ENCODE measurements around the gene ADCYAP1R1. TPM values are rescaled to one million over a fixed set of nuclear protein-coding genes. Genes with fewer than 3 reads are reported as not detected.

The ADCYAP1R1 gene
- total and polyA plus RNA-seq, 5 donors from 2014 or later = not detected

DNA sequence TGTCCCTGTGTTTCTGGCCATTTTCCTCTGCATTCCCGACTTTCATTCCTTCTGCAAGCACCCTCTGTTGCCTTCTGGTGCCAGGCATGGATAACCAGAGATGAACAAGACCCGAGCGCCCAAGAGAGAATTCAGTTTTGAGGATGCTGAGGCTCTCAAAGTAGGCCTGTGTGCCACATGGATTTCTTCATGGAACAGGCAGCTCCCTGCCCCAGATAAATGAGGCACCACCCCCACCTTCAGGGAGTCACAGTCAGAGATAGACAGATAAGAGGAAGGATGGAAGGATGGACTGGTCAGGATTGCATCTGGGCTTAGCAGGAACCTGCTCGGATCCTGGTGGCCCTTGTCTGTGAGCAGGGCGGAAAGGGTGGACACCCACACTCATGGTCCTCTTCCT is 49.4 kb downstream of the ADCYAP1R1 start:
- peaks cover 7% of the 10 kb centered on the region for H3K27me3 Mint-ChIP-seq
- no peaks in the 10 kb centered on the region for H3K4me1 Mint-ChIP-seq
- no peak overlapping the region for H3K4me3 Mint-ChIP-seq
- no peak overlapping the region for H3K4me3 ChIP-seq (ENCODE audit: low read depth, low read length)
- no peaks in the 10 kb centered on the region for H3K9me3 ChIP-seq (ENCODE audit: control insufficient read depth in 2 of 2, low read length in 2 of 2)
- H3K36me3 Mint-ChIP-seq = no peaks in the 10 kb centered on the region
- H3K36me3 ChIP-seq (ENCODE audit: control insufficient read depth, insufficient read depth, low read length) = no peaks in the 10 kb centered on the region
- no peaks in the 10 kb centered on the region for H3K27me3 ChIP-seq (ENCODE audit: control insufficient read depth, insufficient read depth, low read length)
- H3K9me3 Mint-ChIP-seq = peaks cover 0 to 3% (median 0%) of the 10 kb centered on the region in 7 donors
- ATAC-seq (ENCODE audit: low read depth in 2 of 2) = no peak
- no peaks in the 10 kb centered on the region for H3K4me1 ChIP-seq (ENCODE audit: control insufficient read depth, insufficient read depth, low read length, poor library complexity, severe bottlenecking)
- no peak for DNase-seq
- no peak overlapping the region for H3K27ac Mint-ChIP-seq
- no peak overlapping the region for H3K27ac ChIP-seq (ENCODE audit: insufficient read depth, low read length, poor library complexity, severe bottlenecking)

DNA sequence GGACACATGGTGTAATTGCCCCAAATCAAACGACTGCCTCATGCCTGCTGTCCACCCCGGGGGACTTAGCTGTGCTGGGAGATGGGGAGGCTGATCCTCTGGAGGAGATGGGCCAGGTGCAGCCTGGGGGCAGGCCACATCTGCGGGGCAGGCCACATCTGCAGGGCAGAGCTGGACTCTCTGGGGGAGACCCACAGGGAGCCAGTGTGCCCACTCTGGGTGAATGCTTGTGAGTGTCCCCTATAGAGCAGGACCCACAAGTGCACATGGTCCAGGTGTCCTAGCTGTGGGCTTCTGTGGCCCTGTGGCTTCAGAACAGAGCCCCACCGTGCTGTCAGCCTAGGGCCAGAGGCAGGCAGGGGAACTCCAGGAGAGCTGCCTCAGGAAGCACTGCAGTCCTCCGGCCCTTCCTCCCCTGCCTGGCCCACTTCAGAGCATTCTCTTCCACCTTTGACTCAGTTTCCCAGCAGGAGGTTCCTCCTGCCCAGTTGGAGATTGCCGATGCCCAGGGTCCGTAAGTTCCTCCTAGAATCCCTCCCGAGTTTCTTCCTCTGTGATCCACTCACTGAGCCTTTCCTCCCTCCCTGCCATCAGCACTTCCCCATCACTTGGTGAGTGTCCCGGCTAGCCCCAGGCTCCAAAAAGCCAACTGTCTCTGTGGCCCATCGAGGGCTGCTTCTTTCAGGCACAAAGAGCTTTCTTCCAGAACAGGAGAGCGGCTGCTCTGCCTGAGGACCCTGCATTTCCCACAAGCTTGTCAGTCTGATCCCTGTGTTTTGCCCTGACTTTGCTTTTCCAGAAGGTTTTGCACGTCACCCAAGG is 50.3 kb downstream of the ADCYAP1R1 start:
- H3K36me3 Mint-ChIP-seq = no peaks in the 10 kb centered on the region
- H3K4me3 ChIP-seq (ENCODE audit: low read depth, low read length) = no peak overlapping the region
- H3K4me1 Mint-ChIP-seq = no peaks in the 10 kb centered on the region
- H3K27ac Mint-ChIP-seq = no peak overlapping the region
- no peak overlapping the region for H3K4me3 Mint-ChIP-seq
- no peaks in the 10 kb centered on the region for H3K27me3 ChIP-seq (ENCODE audit: control insufficient read depth, insufficient read depth, low read length)
- ATAC-seq (ENCODE audit: low read depth in 2 of 2) (no peak), DNase-seq (no peak)
- H3K27ac ChIP-seq (ENCODE audit: insufficient read depth, low read length, poor library complexity, severe bottlenecking) = no peak overlapping the region
- H3K9me3 Mint-ChIP-seq = peaks cover 0 to 2% (median 0%) of the 10 kb centered on the region in 7 donors
- no peaks in the 10 kb centered on the region for H3K36me3 ChIP-seq (ENCODE audit: control insufficient read depth, insufficient read depth, low read length)
- no peaks in the 10 kb centered on the region for H3K9me3 ChIP-seq (ENCODE audit: control insufficient read depth in 2 of 2, low read length in 2 of 2)
- no peaks in the 10 kb centered on the region for H3K4me1 ChIP-seq (ENCODE audit: control insufficient read depth, insufficient read depth, low read length, poor library complexity, severe bottlenecking)
- peaks cover 7% of the 10 kb centered on the region for H3K27me3 Mint-ChIP-seq

DNA sequence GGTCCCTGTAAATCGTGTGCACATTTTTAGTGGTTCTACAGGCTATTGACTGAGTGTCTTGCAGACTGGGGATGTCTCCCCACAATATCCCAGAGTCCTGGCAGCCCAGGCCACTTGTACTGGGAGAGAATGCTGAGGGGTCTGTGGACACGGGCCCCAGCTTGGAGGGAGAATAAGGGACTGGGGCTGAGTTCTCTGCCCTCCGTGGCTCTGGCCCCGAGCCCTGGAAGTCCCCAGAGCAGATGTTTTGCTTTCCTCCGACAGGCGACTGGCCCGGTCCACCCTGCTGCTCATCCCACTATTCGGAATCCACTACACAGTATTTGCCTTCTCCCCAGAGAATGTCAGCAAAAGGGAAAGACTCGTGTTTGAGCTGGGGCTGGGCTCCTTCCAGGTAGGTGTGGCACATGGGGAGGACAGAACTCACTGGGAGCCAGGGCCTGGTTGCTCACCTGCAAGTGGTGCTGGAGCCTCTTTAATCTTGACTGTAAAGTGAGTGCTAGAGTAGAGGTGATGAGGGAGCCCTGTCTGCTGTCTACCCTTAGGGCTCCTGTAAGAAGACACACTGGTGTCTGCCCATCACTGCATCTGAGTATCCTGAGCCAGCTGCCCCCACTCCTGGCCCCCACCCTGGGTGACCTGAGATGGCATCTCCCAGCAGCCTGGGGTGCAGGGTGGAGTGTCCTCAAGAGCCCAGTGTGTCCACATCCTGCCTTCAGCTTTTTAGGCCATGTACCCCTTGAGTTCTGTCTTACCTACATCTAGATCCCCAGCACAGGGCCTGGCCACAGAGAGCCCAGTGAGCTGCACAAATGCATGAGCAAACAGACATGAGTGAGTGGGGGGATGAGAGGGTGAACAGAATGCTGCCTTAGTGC is 51.1 kb downstream of the ADCYAP1R1 start:
- Mint-ChIP-seq H3K4me1 (no peaks in the 10 kb centered on the region), H3K36me3 (no peaks in the 10 kb centered on the region), H3K9me3 (peaks cover 0 to 2% (median 0%) of the 10 kb centered on the region in 7 donors), H3K4me3 (no peak overlapping the region), H3K27ac (no peak overlapping the region), H3K27me3 (peaks cover 7% of the 10 kb centered on the region)
- ATAC-seq (ENCODE audit: low read depth in 2 of 2) = no peak
- H3K9me3 ChIP-seq (ENCODE audit: control insufficient read depth in 2 of 2, low read length in 2 of 2) = no peaks in the 10 kb centered on the region
- no peaks in the 10 kb centered on the region for H3K27me3 ChIP-seq (ENCODE audit: control insufficient read depth, insufficient read depth, low read length)
- H3K4me1 ChIP-seq (ENCODE audit: control insufficient read depth, insufficient read depth, low read length, poor library complexity, severe bottlenecking) = no peaks in the 10 kb centered on the region
- H3K4me3 ChIP-seq (ENCODE audit: low read depth, low read length) = no peak overlapping the region
- DNase-seq = no peak
- no peak overlapping the region for H3K27ac ChIP-seq (ENCODE audit: insufficient read depth, low read length, poor library complexity, severe bottlenecking)
- no peaks in the 10 kb centered on the region for H3K36me3 ChIP-seq (ENCODE audit: control insufficient read depth, insufficient read depth, low read length)

DNA sequence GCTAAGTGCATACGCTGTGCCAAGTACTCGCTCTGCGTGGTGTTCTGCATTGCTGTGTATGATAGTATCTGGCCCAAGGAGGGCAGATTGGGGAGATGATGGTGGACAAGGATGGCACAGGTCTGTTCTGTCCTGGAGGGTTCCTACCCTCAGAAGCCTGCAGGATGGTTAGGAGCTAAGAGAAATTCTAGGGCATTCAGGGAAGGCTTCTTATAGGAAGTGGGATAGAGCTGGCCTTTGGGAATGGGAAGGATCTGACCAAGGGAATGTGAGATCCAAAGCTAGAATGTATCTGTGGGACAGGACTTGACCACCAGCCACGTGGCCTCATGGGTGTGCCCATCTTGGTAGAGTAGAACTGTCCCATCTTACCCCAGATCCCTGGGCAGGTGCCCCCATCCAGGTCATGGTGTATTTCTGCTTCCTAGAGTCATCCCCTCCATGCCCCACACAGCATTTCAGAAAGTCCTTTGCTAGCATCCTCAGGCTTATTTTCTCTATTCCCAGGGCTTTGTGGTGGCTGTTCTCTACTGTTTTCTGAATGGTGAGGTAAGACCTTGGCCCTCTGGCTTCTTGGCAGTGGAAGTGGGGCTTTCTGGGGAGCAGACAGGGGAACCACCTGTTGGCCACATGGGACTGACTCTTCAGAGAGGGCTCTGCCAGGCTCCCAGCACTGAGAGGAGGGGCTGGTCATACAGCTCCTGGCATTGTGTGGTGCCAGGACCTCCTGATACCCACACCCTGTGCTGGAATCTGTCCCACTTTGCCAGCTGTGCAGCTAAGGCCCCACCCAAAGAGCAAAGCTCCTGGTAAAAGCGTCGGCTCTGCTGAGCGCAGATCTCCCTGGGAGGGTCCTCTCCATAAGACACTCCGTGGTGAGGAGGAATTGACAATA is 52.5 kb downstream of the ADCYAP1R1 start:
- no peaks in the 10 kb centered on the region for H3K4me1 ChIP-seq (ENCODE audit: control insufficient read depth, insufficient read depth, low read length, poor library complexity, severe bottlenecking)
- no peaks in the 10 kb centered on the region for H3K9me3 ChIP-seq (ENCODE audit: control insufficient read depth in 2 of 2, low read length in 2 of 2)
- Mint-ChIP-seq H3K9me3 (peaks cover 0 to 3% (median 0%) of the 10 kb centered on the region in 7 donors), H3K4me3 (no peak overlapping the region), H3K27ac (peak overlapping the region in 1 of 3 donors; percentile 43), H3K36me3 (no peaks in the 10 kb centered on the region), H3K4me1 (no peaks in the 10 kb centered on the region), H3K27me3 (peaks cover 7% of the 10 kb centered on the region)
- no peaks in the 10 kb centered on the region for H3K27me3 ChIP-seq (ENCODE audit: control insufficient read depth, insufficient read depth, low read length)
- no peaks in the 10 kb centered on the region for H3K36me3 ChIP-seq (ENCODE audit: control insufficient read depth, insufficient read depth, low read length)
- no peak overlapping the region for H3K27ac ChIP-seq (ENCODE audit: insufficient read depth, low read length, poor library complexity, severe bottlenecking)
- H3K4me3 ChIP-seq (ENCODE audit: low read depth, low read length) = no peak overlapping the region
- ATAC-seq (ENCODE audit: low read depth in 2 of 2) = no peak
- no peak for DNase-seq

DNA sequence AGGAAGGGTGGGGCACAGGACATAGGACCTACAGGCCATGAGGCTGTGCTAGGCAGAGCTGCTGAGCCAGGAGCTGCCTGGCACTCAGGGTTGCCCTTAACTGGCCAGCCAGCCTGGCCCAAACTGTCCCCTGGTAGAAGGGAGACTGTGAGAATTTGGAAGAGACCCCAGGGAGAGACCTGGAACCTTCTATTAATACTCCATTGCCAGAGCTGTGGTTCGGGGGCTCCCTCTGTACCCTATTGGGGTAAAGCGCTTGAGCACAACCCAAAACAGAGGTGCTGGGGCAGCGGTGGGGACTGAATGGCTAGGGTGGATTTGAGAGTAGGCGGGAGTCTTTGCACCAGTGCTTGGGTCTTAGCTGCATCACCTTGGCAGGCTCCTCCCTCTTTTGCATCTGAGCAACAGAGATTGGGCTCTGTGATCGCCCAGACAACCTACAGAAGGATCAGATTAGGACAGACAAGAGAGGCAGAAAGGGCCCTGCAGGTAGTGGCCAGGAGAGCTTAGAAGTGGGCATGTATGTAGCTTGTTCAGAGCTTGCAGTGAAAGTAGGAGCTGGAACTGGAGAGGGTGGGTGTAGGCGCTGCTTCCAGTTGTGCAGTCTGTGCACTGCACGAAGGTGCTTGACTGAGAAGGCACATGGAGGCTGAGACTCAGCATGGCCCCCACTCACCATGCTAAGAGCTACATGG is 53.3 kb downstream of the ADCYAP1R1 start:
- Histone ChIP-seq H3K9me3 (ENCODE audit: control insufficient read depth in 2 of 2, low read length in 2 of 2) (no peaks in the 10 kb centered on the region), H3K27me3 (ENCODE audit: control insufficient read depth, insufficient read depth, low read length) (no peaks in the 10 kb centered on the region), H3K36me3 (ENCODE audit: control insufficient read depth, insufficient read depth, low read length) (no peaks in the 10 kb centered on the region), H3K4me1 (ENCODE audit: control insufficient read depth, insufficient read depth, low read length, poor library complexity, severe bottlenecking) (no peaks in the 10 kb centered on the region), H3K27ac (ENCODE audit: insufficient read depth, low read length, poor library complexity, severe bottlenecking) (no peak overlapping the region), H3K4me3 (ENCODE audit: low read depth, low read length) (no peak overlapping the region)
- peak overlapping the region in 1 of 4 donors; percentile 44 for H3K4me3 Mint-ChIP-seq
- H3K36me3 Mint-ChIP-seq = no peaks in the 10 kb centered on the region
- peaks cover 7% of the 10 kb centered on the region for H3K27me3 Mint-ChIP-seq
- peak overlapping the region in 1 of 3 donors; percentile 83 for H3K27ac Mint-ChIP-seq
- H3K4me1 Mint-ChIP-seq = no peaks in the 10 kb centered on the region
- DNase-seq (no peak), ATAC-seq (ENCODE audit: low read depth in 2 of 2) (no peak)
- peaks cover 0 to 3% (median 0%) of the 10 kb centered on the region in 7 donors for H3K9me3 Mint-ChIP-seq

DNA sequence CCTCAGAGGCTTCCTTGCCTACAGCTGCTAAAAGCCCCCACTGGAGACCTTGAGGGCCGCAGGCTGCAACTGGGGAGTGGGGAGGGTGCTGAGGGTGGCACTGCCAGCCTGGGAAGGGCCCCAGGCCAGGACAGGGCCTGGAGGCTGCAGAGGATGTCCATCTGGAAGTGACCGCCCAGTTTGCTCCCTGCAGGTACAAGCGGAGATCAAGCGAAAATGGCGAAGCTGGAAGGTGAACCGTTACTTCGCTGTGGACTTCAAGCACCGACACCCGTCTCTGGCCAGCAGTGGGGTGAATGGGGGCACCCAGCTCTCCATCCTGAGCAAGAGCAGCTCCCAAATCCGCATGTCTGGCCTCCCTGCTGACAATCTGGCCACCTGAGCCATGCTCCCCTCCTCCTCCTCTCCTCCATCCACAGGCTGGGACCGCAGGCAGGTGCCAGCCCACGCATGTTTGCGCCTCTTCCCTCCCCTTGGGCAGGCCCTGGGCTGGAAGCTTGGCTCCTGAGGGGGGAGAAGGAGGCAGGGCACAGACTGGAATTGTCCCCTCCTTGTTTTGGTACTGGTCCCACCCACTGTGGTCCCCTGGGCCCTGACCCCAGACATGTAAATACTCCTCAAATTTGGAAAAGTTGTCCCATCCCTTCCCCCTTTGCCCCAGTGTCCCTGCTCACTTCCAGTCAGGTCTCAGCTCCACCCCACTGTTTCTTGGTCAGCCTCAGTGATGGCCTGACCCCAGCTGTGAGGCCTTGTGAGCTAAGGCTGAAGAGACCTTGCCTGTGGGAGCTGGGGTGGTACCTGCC is 54.4 kb downstream of the ADCYAP1R1 start:
- Mint-ChIP-seq H3K9me3 (peaks cover 0 to 3% (median 0%) of the 10 kb centered on the region in 7 donors), H3K36me3 (no peaks in the 10 kb centered on the region), H3K4me3 (no peak overlapping the region), H3K27me3 (peaks cover 7% of the 10 kb centered on the region), H3K4me1 (no peaks in the 10 kb centered on the region), H3K27ac (no peak overlapping the region)
- H3K9me3 ChIP-seq (ENCODE audit: control insufficient read depth in 2 of 2, low read length in 2 of 2) = no peaks in the 10 kb centered on the region
- H3K4me1 ChIP-seq (ENCODE audit: control insufficient read depth, insufficient read depth, low read length, poor library complexity, severe bottlenecking) = no peaks in the 10 kb centered on the region
- H3K27ac ChIP-seq (ENCODE audit: insufficient read depth, low read length, poor library complexity, severe bottlenecking) = no peak overlapping the region
- H3K36me3 ChIP-seq (ENCODE audit: control insufficient read depth, insufficient read depth, low read length) = no peaks in the 10 kb centered on the region
- DNase-seq (no peak), ATAC-seq (ENCODE audit: low read depth in 2 of 2) (no peak)
- no peaks in the 10 kb centered on the region for H3K27me3 ChIP-seq (ENCODE audit: control insufficient read depth, insufficient read depth, low read length)
- H3K4me3 ChIP-seq (ENCODE audit: low read depth, low read length) = no peak overlapping the region
